HEK293T (cell line): ENCODE measurements around the gene TSACC.

Experiments
- CTCF ChIA-PET: fragments of 350-600 bp; formaldehyde crosslinking; extraction: SDS; loops from one replicate; lab custom pipeline; 2021; ENCODE audit warnings: antibody characterized with exemption, inconsistent platforms; lab: Yijun Ruan, JAX
- POLR2A ChIA-PET: fragments of 350-600 bp; formaldehyde crosslinking; extraction: SDS; loops from one replicate; lab custom pipeline; 2020; ENCODE audit warnings: antibody characterized with exemption, inconsistent platforms; lab: Yijun Ruan, JAX
- DNase-seq: peaks from one replicate; pipeline ENCODE4 v3.0.0; 2012; ENCODE audit warnings: mixed read lengths; ENCODE audit errors: extremely low spot score
- ARNT ChIP-seq: fragments of 450-650 bp; IDR thresholded peaks from 2 replicates; pipeline ENCODE4 v1.6.1; 2017; ENCODE audit warnings: mild to moderate bottlenecking
- BHLHE40 ChIP-seq: fragments of 450-650 bp; IDR thresholded peaks from 2 replicates; pipeline ENCODE4 v1.6.1; 2016; ENCODE audit warnings: mild to moderate bottlenecking, moderate library complexity, borderline replicate concordance
- CTBP1 ChIP-seq: fragments of 450-650 bp; IDR thresholded peaks from 2 replicates; pipeline ENCODE4 v1.6.1; 2016; ENCODE audit warnings: borderline replicate concordance
- ELF4 ChIP-seq: fragments of 450-650 bp; IDR thresholded peaks from 2 replicates; pipeline ENCODE4 v1.6.1; 2017; ENCODE audit warnings: antibody characterized with exemption
- FOXA1 ChIP-seq: fragments of 450-650 bp; IDR thresholded peaks from 2 replicates; pipeline ENCODE4 v1.6.1; 2016; ENCODE audit warnings: mild to moderate bottlenecking
- FOXK2 ChIP-seq: fragments of 450-650 bp; IDR thresholded peaks from 2 replicates; pipeline ENCODE4 v1.6.1; 2016; ENCODE audit warnings: mild to moderate bottlenecking
- L3MBTL2 ChIP-seq: fragments of 450-650 bp; conservative IDR thresholded peaks from 2 replicates; pipeline ENCODE4 v1.6.1; 2016; ENCODE audit warnings: mild to moderate bottlenecking
- LEF1 ChIP-seq: fragments of 450-650 bp; IDR thresholded peaks from 2 replicates; pipeline ENCODE4 v1.6.1; 2017; ENCODE audit warnings: mild to moderate bottlenecking, borderline replicate concordance
- SP1 ChIP-seq: fragments of 450-650 bp; IDR thresholded peaks from 2 replicates; pipeline ENCODE4 v1.6.1; 2017
- SUZ12 ChIP-seq: fragments of 450-650 bp; IDR thresholded peaks from 2 replicates; pipeline ENCODE4 v1.6.1; 2016; ENCODE audit warnings: mild to moderate bottlenecking
- ZNF384 ChIP-seq: fragments of 450-650 bp; IDR thresholded peaks from 2 replicates; pipeline ENCODE4 v1.6.1; 2016
- TF ChIP-seq, protein P1 (sequence below): fragments of 450-650 bp; IDR thresholded peaks from 2 replicates; pipeline ENCODE4 v1.6.1; 2016

TSACC gene

GRCh38 chr1:156392452-156392853, 54.1 kb downstream of the TSACC start:
- ChIA-PET CTCF (interaction anchor here (0.8 kb wide), 1 partner anchor 53 kb away, joined by 4 read pairs; no protein-coding TSS in a partner anchor), POLR2A (no interaction called here)
- no peak for TF ChIP-seq FOXA1
- no peak for TF ChIP-seq ELF4
- TF ChIP-seq FOXK2, result no peak
- no peak for TF ChIP-seq SUZ12
- TF ChIP-seq ZNF384, result no peak
- TF ChIP-seq, protein P1, sequence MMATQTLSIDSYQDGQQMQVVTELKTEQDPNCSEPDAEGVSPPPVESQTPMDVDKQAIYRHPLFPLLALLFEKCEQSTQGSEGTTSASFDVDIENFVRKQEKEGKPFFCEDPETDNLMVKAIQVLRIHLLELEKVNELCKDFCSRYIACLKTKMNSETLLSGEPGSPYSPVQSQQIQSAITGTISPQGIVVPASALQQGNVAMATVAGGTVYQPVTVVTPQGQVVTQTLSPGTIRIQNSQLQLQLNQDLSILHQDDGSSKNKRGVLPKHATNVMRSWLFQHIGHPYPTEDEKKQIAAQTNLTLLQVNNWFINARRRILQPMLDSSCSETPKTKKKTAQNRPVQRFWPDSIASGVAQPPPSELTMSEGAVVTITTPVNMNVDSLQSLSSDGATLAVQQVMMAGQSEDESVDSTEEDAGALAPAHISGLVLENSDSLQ, result no peak
- TF ChIP-seq LEF1, result no peak
- no peak for TF ChIP-seq CTBP1
- TF ChIP-seq SP1, result no peak
- TF ChIP-seq BHLHE40, result no peak
- no peak for TF ChIP-seq L3MBTL2
- no peak for DNase-seq

GRCh38 chr1:156393095-156393494, 54.8 kb downstream of the TSACC start:
- TF ChIP-seq FOXK2, result no peak
- POLR2A ChIA-PET, result no interaction called here
- CTCF ChIA-PET, result interaction anchor here (0.9 kb wide), 1 partner anchor 53 kb away, joined by 3 read pairs; no protein-coding TSS in a partner anchor
- no peak for DNase-seq

DNA sequence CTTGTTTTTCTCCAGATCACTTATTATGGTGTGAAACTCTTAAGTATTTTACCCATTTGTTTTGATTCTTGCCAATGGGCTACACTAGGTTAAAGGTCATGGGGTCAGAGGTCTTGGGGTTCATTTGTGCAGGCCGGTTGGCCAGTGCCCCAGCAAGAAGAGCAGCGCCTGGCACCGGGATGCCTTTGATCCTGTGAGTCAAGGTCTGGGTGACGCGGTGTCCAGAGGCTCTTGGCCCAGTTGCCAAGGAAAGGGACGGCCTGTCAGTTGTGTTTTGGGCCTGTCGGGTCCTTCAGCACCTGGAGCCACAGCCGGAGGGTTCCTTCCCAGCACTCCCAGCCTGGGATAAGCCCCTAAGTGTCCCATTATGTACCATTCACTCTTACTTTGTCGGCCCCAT, 55.8 kb downstream of the TSACC start:
- ChIA-PET CTCF (interaction anchor here (0.9 to 2.8 kb wide), 2 partner anchors 9 to 52 kb away, joined by 3 to 16 read pairs; no protein-coding TSS in a partner anchor), POLR2A (no interaction called here)
- TF ChIP-seq ARNT (no peak), L3MBTL2 (no peak), FOXK2 (no peak)
- TF ChIP-seq, protein P1, result no peak
- DNase-seq, result no peak

DNA sequence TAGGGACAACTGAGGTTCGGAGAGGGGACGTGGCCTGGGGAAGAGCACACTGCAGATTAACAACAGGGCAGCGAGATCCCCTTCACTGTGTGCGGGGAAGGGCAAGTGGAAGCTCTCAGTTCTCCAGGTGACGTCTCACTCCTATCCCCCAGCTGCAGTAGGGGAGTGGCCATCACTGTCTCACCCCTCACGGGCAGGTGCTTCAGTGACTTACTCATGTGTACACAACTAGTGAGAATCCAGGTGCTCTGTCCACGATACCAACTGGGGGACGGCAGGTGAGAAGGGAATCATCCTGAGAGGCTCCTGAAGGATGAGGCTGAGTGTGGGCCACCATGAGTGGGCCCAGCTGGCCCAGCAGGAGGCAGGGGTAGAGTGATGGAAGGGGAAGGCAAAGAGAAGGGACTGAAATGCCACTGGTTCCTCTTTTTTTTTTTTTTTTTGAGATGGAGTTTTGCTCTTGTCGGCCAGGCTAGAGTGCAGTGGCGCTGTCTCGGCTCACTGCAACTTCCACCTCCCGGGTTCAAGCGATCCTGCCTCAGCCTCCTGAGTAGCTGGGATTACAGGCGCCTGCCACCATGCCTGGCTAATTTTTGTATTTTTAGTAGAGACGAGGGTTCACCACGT, 56.6 kb downstream of the TSACC start:
- TF ChIP-seq L3MBTL2, result no peak
- TF ChIP-seq FOXK2, result no peak
- TF ChIP-seq, protein P1, result no peak
- ChIA-PET POLR2A (no interaction called here), CTCF (interaction anchor here (0.8 to 2.8 kb wide), 2 partner anchors 10 to 24 kb away, joined by 3 to 16 read pairs; no protein-coding TSS in a partner anchor)
- no peak for DNase-seq
